WERI-Rb-1 (cell line): Measurements from ENCODE around the gene G6PC1.
"Not testable (repeated sequence)": the region's sequence is repeated elsewhere in the genome, so short reads cannot be mapped to it uniquely, and the experiment has no call there.

Experiments
- DNase-seq: peaks from one replicate; pipeline ENCODE4 v3.0.0-alpha.2; 2020
- H3K27ac ChIP-seq: fragments of 250-450 bp; sonication (Bioruptor Pico); 2 replicates; pipeline ENCODE4 v1.5.1; 2020; ENCODE audit warnings: mild to moderate bottlenecking, moderate library complexity
- H3K27me3 ChIP-seq: fragments of 250-450 bp; sonication (Bioruptor Pico); 2 replicates; pipeline ENCODE4 v1.5.1; 2021; ENCODE audit warnings: mild to moderate bottlenecking, low read depth, moderate library complexity; ENCODE audit not compliant: insufficient read depth, severe bottlenecking
- H3K36me3 ChIP-seq: fragments of 250-450 bp; sonication (Bioruptor Pico); 2 replicates; pipeline ENCODE4 v1.5.1; 2020; ENCODE audit warnings: mild to moderate bottlenecking, moderate library complexity
- H3K4me3 ChIP-seq: 2 replicates; pipeline ENCODE4 v1.5.1; 2011; ENCODE audit warnings: low read depth, mild to moderate bottlenecking, control low read depth, low read length
- H3K9me3 ChIP-seq: fragments of 250-450 bp; sonication (Bioruptor Pico); 2 replicates; pipeline ENCODE4 v1.5.1; 2021; ENCODE audit warnings: mild to moderate bottlenecking, moderate library complexity; ENCODE audit not compliant: severe bottlenecking
- TF ChIP-seq, protein P1 (sequence below): IDR thresholded peaks from 2 replicates; pipeline ENCODE4 v1.5.1; 2011; ENCODE audit warnings: low read depth, mild to moderate bottlenecking, control low read depth, inconsistent platforms, low read length

Gene G6PC1

DNA sequence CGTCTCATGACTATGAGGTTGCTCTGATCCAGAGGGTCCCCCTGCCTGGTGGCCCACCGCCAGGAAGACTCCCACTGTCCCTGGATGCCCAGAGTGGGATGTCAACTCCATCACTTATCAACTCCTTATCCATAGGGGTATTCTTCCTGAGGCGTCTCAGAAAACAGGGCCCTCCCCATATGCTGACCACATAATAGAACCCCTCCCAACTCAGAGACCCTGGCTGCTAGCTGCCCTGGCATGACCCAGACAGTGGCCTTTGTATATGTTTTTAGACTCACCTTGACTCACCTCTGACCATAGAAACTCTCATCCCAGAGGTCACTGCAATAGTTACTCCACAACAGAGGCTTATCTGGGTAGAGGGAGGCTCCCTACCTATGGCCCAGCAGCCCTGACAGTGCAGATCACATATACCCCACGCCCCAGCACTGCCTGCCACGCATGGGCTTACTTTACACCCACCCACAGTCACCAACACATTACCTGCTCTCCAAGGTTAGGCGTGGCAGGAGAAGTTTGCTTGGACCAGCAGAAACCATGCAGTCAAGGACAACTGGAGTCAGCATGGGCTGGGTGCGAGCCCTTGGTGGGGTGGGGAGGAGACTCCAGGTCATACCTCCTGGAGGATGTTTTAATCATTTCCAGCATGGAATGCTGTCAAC, 2.3 kb upstream of the G6PC1 start:
- Histone ChIP-seq H3K9me3 (no peaks in the 10 kb centered on the region), H3K36me3 (no peaks in the 10 kb centered on the region), H3K4me3 (no peak overlapping the region), H3K27me3 (no peaks in the 10 kb centered on the region), H3K27ac (no peak overlapping the region)
- no peak for DNase-seq
- TF ChIP-seq, protein P1, sequence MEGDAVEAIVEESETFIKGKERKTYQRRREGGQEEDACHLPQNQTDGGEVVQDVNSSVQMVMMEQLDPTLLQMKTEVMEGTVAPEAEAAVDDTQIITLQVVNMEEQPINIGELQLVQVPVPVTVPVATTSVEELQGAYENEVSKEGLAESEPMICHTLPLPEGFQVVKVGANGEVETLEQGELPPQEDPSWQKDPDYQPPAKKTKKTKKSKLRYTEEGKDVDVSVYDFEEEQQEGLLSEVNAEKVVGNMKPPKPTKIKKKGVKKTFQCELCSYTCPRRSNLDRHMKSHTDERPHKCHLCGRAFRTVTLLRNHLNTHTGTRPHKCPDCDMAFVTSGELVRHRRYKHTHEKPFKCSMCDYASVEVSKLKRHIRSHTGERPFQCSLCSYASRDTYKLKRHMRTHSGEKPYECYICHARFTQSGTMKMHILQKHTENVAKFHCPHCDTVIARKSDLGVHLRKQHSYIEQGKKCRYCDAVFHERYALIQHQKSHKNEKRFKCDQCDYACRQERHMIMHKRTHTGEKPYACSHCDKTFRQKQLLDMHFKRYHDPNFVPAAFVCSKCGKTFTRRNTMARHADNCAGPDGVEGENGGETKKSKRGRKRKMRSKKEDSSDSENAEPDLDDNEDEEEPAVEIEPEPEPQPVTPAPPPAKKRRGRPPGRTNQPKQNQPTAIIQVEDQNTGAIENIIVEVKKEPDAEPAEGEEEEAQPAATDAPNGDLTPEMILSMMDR = no peak

DNA sequence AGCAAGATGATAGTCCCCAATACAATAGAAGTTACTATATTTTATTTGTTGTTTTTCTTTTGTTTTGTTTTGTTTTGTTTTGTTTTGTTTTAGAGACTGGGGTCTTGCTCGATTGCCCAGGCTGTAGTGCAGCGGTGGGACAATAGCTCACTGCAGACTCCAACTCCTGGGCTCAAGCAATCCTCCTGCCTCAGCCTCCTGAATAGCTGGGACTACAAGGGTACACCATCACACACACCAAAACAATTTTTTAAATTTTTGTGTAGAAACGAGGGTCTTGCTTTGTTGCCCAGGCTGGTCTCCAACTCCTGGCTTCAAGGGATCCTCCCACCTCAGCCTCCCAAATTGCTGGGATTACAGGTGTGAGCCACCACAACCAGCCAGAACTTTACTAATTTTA, 618 bp upstream of the G6PC1 start:
- not testable (repeated sequence) for H3K27ac ChIP-seq, H3K27me3 ChIP-seq, H3K4me3 ChIP-seq, H3K9me3 ChIP-seq, DNase-seq, H3K36me3 ChIP-seq

DNA sequence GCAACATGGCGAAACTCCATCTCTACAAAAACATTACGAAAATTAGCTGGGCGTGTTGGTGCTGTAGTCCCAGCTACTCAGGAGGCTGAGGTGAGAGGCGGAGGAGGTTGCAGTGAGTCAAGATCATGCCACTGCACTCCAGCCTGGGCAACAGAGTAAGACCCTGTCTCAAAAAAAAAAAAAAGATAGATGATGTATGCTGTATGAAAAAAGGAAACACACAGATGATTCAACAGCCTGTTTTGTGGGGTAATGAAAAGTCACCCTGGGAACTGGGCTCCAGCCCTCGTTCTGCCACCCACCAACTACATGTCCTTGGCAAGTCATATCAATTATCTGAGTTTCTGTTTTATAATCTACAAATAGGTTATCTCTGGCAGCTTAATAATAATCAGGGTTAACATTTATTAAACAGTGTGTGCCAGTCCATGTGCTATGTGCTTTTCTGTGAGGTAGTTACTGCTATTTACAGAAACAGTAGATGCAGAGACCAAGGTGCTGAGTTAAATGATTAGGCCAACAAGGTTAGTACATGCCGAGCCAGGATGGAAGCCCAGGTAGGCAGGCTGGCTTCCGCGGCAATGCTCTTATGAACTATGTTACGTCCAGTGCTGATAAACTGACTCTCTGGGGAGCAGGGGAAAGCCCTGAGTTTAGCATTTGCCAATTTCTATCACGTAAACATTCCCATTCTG, 1.1 kb downstream of the G6PC1 start:
- H3K27me3 ChIP-seq = no peaks in the 10 kb centered on the region
- no peak overlapping the region for H3K4me3 ChIP-seq
- DNase-seq = no peak
- no peaks in the 10 kb centered on the region for H3K9me3 ChIP-seq
- no peaks in the 10 kb centered on the region for H3K36me3 ChIP-seq
- TF ChIP-seq, protein P1 = no peak
- no peak overlapping the region for H3K27ac ChIP-seq

DNA sequence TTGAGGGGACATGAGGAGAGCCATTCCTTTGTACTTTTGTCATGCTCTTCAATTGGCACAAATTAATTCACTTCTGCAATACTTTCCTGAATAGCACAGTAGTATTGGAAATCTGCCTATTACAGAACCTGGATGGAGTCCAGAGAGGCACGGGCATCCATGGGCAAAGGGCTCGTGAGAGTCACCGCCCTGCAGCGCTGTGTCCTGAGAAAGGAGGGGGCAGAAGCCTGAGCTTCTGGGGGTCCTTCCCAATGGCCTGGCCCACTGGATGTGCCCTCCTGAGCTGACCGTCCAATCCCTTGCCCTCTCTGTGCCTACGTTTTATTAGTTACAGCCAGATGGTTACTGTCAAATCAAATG, 3.5 kb downstream of the G6PC1 start:
- TF ChIP-seq, protein P1 = no peak
- no peak for DNase-seq
- H3K27me3 ChIP-seq = no peaks in the 10 kb centered on the region
- H3K36me3 ChIP-seq = no peaks in the 10 kb centered on the region
- H3K9me3 ChIP-seq = no peaks in the 10 kb centered on the region
- H3K4me3 ChIP-seq = no peak overlapping the region
- no peak overlapping the region for H3K27ac ChIP-seq

DNA sequence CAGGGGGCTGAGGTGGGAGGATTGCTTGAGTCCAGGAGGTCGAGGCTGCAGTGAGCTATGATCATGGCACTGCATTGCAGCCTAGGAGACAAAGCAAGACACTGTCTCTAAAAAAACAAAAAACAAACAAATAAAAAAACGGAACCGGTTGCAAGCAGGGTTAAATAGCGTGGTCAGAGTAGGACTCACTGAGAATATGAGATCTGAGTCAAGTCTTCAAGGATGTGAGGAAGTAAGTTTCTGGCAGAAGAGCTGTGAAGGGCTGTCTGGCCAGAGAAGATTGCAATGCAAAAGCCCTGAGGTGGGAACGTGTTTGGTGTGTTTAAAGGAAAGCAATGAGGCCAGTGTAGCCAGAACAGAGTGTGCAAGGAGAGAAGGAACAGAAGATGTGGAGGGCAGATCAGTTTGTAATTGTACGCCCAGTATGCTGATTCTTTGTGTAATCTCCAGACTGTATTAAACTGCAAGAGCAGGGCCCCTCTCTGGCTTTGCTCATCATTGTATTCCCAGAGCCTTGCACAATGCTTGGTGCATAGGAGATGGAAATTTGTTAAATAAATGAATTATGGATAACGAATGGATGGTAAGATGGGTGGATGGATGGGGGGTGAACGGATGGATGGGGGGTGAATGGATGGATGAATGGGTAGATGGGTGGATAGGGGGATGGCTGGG, 6.3 kb downstream of the G6PC1 start:
- no peaks in the 10 kb centered on the region for H3K9me3 ChIP-seq
- no peak for DNase-seq
- TF ChIP-seq, protein P1 = no peak
- H3K4me3 ChIP-seq = no peak overlapping the region
- H3K36me3 ChIP-seq = no peaks in the 10 kb centered on the region
- H3K27me3 ChIP-seq = no peaks in the 10 kb centered on the region
- no peak overlapping the region for H3K27ac ChIP-seq

DNA sequence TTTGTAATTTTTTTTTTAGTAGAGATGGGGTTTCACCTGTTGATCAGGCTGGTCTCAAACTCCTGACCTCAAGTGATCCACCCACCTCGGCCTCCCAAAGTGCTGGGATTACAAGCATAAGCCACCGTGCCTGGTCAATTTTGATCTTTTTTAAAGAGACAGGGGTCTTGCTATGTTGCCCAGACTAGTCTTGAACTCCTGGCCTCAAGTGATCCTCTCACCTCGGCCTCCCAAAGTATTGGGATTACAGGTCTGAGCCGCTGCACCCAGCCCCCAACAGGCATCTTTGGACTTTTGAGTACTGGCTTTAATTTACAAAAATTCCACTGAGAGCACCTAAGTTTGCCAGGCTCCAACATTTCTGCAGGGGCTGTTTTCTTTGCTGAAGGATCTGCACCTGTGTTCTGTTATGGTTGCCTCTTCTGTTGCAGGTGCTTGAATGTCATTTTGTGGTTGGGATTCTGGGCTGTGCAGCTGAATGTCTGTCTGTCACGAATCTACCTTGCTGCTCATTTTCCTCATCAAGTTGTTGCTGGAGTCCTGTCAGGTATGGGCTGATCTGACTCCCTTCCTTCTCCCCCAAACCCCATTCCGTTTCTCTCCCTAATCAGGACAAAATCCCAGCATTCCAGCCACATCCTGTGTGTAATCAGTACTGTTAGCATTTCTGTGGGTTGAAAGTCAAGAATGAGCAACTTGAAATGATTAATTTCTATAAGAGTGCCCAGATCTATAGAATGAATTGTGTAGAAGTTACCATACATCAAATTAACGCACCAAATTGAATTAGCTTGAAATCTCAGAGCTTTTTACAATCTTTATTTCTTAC, 8.5 kb downstream of the G6PC1 start:
- TF ChIP-seq, protein P1 = no peak
- Histone ChIP-seq H3K9me3 (no peaks in the 10 kb centered on the region), H3K4me3 (no peak overlapping the region), H3K36me3 (no peaks in the 10 kb centered on the region), H3K27me3 (no peaks in the 10 kb centered on the region), H3K27ac (no peak overlapping the region)
- no peak for DNase-seq
